MCF 10A (cell line): ENCODE data around the gene UMAD1. TPM values are rescaled to one million over a fixed set of nuclear protein-coding genes. Genes with fewer than 3 reads are reported as not detected.

Experiments used
- BruUV-seq: library from RNA; stranded (reverse); fragments of 400-500 nt; replicated peaks from 2 replicates; lab custom pipeline; 2021; lab: Mats Ljungman, UMichigan
- CTCF ChIA-PET: fragments of 300-600 bp; sonication (Branson Sonifier 250); formaldehyde crosslinking; extraction: SDS; loops from one replicate; lab custom pipeline; 2021; ENCODE audit warnings: antibody characterized with exemption, inconsistent platforms; lab: Yijun Ruan, JAX
- POLR2A ChIA-PET: fragments of 300-600, 350-650 bp; sonication (Branson Sonifier 250); formaldehyde crosslinking; extraction: SDS; loops from one replicate; lab custom pipeline; 2020; ENCODE audit warnings: antibody characterized with exemption, inconsistent platforms; lab: Yijun Ruan, JAX
- DNase-seq: peaks from one replicate; pipeline ENCODE4 v3.0.0-alpha.2; 2018; ENCODE audit not compliant: unreplicated experiment
- H3K27ac Mint-ChIP-seq: one replicate; pipeline ENCODE4 v1.8.0; 2022; ENCODE audit warnings: mild to moderate bottlenecking, low read depth, mixed read lengths; ENCODE audit not compliant: unreplicated experiment
- H3K27me3 Mint-ChIP-seq: one replicate; pipeline ENCODE4 v1.8.0; 2022; ENCODE audit warnings: mixed read lengths; ENCODE audit not compliant: insufficient read depth, unreplicated experiment
- H3K36me3 Mint-ChIP-seq: one replicate; pipeline ENCODE4 v1.8.0; 2022; ENCODE audit warnings: mild to moderate bottlenecking, moderate library complexity, mixed read lengths; ENCODE audit not compliant: insufficient read depth, unreplicated experiment
- H3K4me1 Mint-ChIP-seq: one replicate; pipeline ENCODE4 v1.8.0; 2022; ENCODE audit warnings: mixed read lengths; ENCODE audit not compliant: insufficient read depth, unreplicated experiment
- H3K4me3 Mint-ChIP-seq: one replicate; pipeline ENCODE4 v1.8.0; 2022; ENCODE audit warnings: mild to moderate bottlenecking, moderate library complexity, mixed read lengths; ENCODE audit not compliant: unreplicated experiment
- H3K9me3 Mint-ChIP-seq: one replicate; pipeline ENCODE4 v1.8.0; 2022; ENCODE audit warnings: mixed read lengths; ENCODE audit not compliant: unreplicated experiment
- CTCF ChIP-seq: fragments of 200-600 bp; IDR thresholded peaks from one replicate; pipeline ENCODE4 v1.8.0; 2022; ENCODE audit warnings: antibody characterized with exemption, mild to moderate bottlenecking; ENCODE audit not compliant: unreplicated experiment
- intact Hi-C: fragments of 100-400 bp; cut with micrococcal nuclease; formaldehyde crosslinking; loops from 2 replicates; pipeline ENCODE4 v1.14.1; 2022
- total RNA-seq: library from RNA; stranded (reverse); gene quantifications from 2 replicates; pipeline ENCODE4 v1.2.3, GENCODE V29; 2022

UMAD1 gene
- total RNA-seq, 1 experiment from 2014 or later: 7.1 TPM

GRCh38 chr7:7702826-7703225 is 62.3 kb downstream of the UMAD1 start:
- no peak overlapping the region for H3K27ac Mint-ChIP-seq

GRCh38 chr7:7703427-7703826 is 62.9 kb downstream of the UMAD1 start:
- DNase-seq: no peak
- CTCF ChIA-PET: interaction anchor here (1.3 to 2.4 kb wide), 2 partner anchors 10 to 22 kb away, joined by 3 to 8 read pairs; no protein-coding TSS in a partner anchor
- H3K4me1 Mint-ChIP-seq: peaks cover 21% of the 10 kb centered on the region
- H3K27me3 Mint-ChIP-seq: no peaks in the 10 kb centered on the region
- TF ChIP-seq CTCF: no peak
- peaks cover 7% of the 10 kb centered on the region for H3K36me3 Mint-ChIP-seq
- no peaks in the 10 kb centered on the region for H3K9me3 Mint-ChIP-seq
- intact Hi-C loops: no loop called here
- BruUV-seq: no TSS peak
- no peak overlapping the region for H3K4me3 Mint-ChIP-seq
- POLR2A ChIA-PET: interaction anchor here (1.0 to 2.3 kb wide), 2 partner anchors 16 to 266 kb away, joined by 5 to 21 read pairs; partner anchors contain the start of gene RPA3
- no peak overlapping the region for H3K27ac Mint-ChIP-seq

More at GRCh38 chr7:7702826-7703225, 62.3 kb downstream of the UMAD1 start:
- CTCF ChIA-PET: interaction anchor here (0.6 to 2.4 kb wide), 4 partner anchors 9 to 264 kb away, joined by 3 to 8 read pairs (median 4); no protein-coding TSS in a partner anchor
- Mint-ChIP-seq H3K36me3 (peaks cover 7% of the 10 kb centered on the region), H3K4me3 (no peak overlapping the region), H3K27me3 (no peaks in the 10 kb centered on the region), H3K4me1 (peaks cover 17% of the 10 kb centered on the region), H3K9me3 (no peaks in the 10 kb centered on the region)
- POLR2A ChIA-PET: interaction anchor here (0.6 to 1.6 kb wide), 6 partner anchors 16 to 267 kb away, joined by 3 to 7 read pairs (median 4); partner anchors contain the start of gene RPA3
- TF ChIP-seq CTCF: no peak
- BruUV-seq: no TSS peak
- no peak for DNase-seq
- intact Hi-C loops: no loop called here

- H3K9me3 Mint-ChIP-seq: no peaks in the 10 kb centered on the region
- peaks cover 21% of the 10 kb centered on the region for H3K4me1 Mint-ChIP-seq
- H3K27ac Mint-ChIP-seq: no peak overlapping the region
- H3K4me3 Mint-ChIP-seq: no peak overlapping the region
- no peak for TF ChIP-seq CTCF
- CTCF ChIA-PET: interaction anchor here (0.6 kb wide), 1 partner anchor 62 kb away, joined by 3 read pairs; no protein-coding TSS in a partner anchor
- POLR2A ChIA-PET: interaction anchor here (0.9 to 2.3 kb wide), 4 partner anchors 15 to 66 kb away, joined by 3 to 21 read pairs (median 4); partner anchors contain the start of gene RPA3
- DNase-seq: peak; percentile 55
- intact Hi-C loops: no loop called here
- no TSS peak for BruUV-seq
- peaks cover 7% of the 10 kb centered on the region for H3K36me3 Mint-ChIP-seq
- H3K27me3 Mint-ChIP-seq: no peaks in the 10 kb centered on the region
Observed at GRCh38 chr7:7704867-7705266, 64.3 kb downstream of the UMAD1 start.

GRCh38 chr7:7705318-7705717 is 64.8 kb downstream of the UMAD1 start:
- Mint-ChIP-seq H3K36me3 (peaks cover 7% of the 10 kb centered on the region), H3K4me1 (peaks cover 21% of the 10 kb centered on the region), H3K27ac (peak overlapping the region; percentile 43), H3K27me3 (no peaks in the 10 kb centered on the region), H3K9me3 (no peaks in the 10 kb centered on the region), H3K4me3 (no peak overlapping the region)
- TF ChIP-seq CTCF: no peak
- intact Hi-C loops: no loop called here
- no peak for DNase-seq
- BruUV-seq: no TSS peak
- CTCF ChIA-PET: no interaction called here
- POLR2A ChIA-PET: interaction anchor here (0.9 to 2.3 kb wide), 4 partner anchors 14 to 66 kb away, joined by 3 to 21 read pairs (median 4); partner anchors contain the start of gene RPA3
